MM.1S (cell line): ENCODE data around the gene MYBPC1.

Experiments used
- DNase-seq: peaks from one replicate; pipeline ENCODE4 v3.0.0-alpha.2; 2015
- H2AFZ ChIP-seq: fragments of 300-600 bp; sonication (generic); 2 replicates; pipeline ENCODE4 v1.6.0; 2016; ENCODE audit warnings: antibody characterized with exemption, low read length
- H3F3A ChIP-seq: fragments of 300-600 bp; sonication (generic); 2 replicates; pipeline ENCODE4 v1.6.1; 2016; ENCODE audit warnings: mild to moderate bottlenecking, antibody characterized with exemption, low read length, moderate library complexity, mixed read lengths; ENCODE audit not compliant: insufficient read depth
- H3K27ac ChIP-seq: fragments of 300-600 bp; sonication (generic); 2 replicates; pipeline ENCODE4 v1.5.1; 2016; ENCODE audit warnings: mild to moderate bottlenecking, low read length
- H3K27me3 ChIP-seq: fragments of 300-600 bp; sonication (generic); replicated peaks from 2 replicates; pipeline ENCODE4 v1.6.0; 2016; ENCODE audit warnings: low read length; ENCODE audit not compliant: insufficient read depth
- H3K36me3 ChIP-seq: fragments of 300-600 bp; sonication (generic); replicated peaks from 2 replicates; pipeline ENCODE4 v1.6.1; 2016; ENCODE audit warnings: mild to moderate bottlenecking, low read length, mixed read lengths; ENCODE audit not compliant: insufficient read depth
- H3K4me1 ChIP-seq: fragments of 300-600 bp; sonication (generic); 2 replicates; pipeline ENCODE4 v1.6.1; 2016; ENCODE audit warnings: low read length, mixed read lengths
- H3K4me2 ChIP-seq: fragments of 300-600 bp; sonication (generic); 2 replicates; pipeline ENCODE4 v1.6.0; 2016; ENCODE audit warnings: low read depth, low read length
- H3K4me3 ChIP-seq: fragments of 300-600 bp; sonication (generic); 2 replicates; pipeline ENCODE4 v1.5.1; 2016; ENCODE audit warnings: low read length, mixed read lengths
- H3K79me2 ChIP-seq: fragments of 300-600 bp; sonication (generic); 2 replicates; pipeline ENCODE4 v1.6.1; 2016; ENCODE audit warnings: mixed run types, low read length, mixed read lengths
- H3K9ac ChIP-seq: fragments of 300-600 bp; sonication (generic); 2 replicates; pipeline ENCODE4 v1.6.1; 2016; ENCODE audit warnings: low read length, mixed read lengths
- H3K9me2 ChIP-seq: fragments of 300-600 bp; sonication (generic); replicated peaks from 2 replicates; pipeline ENCODE4 v1.6.1; 2016; ENCODE audit warnings: mild to moderate bottlenecking, low read length, mixed read lengths; ENCODE audit not compliant: insufficient read depth
- H3K9me3 ChIP-seq: fragments of 300-600 bp; sonication (generic); replicated peaks from 2 replicates; pipeline ENCODE4 v1.6.1; 2016; ENCODE audit warnings: mild to moderate bottlenecking, low read length, mixed read lengths; ENCODE audit not compliant: insufficient read depth
- H4K20me1 ChIP-seq: fragments of 300-600 bp; sonication (generic); 2 replicates; pipeline ENCODE4 v1.6.1; 2016; ENCODE audit warnings: mild to moderate bottlenecking, low read length, moderate library complexity, mixed read lengths; ENCODE audit not compliant: insufficient read depth
- CTCF ChIP-seq: fragments of 300-600 bp; sonication (generic); IDR thresholded peaks from 2 replicates; pipeline ENCODE4 v1.5.1; 2016; ENCODE audit warnings: antibody characterized with exemption, low read length, mixed read lengths
- EZH2 ChIP-seq: fragments of 300-600 bp; sonication (generic); optimal IDR thresholded peaks from 2 replicates; pipeline ENCODE3; 2017; ENCODE audit warnings: low read depth, mild to moderate bottlenecking, antibody characterized with exemption, low read length, mixed read lengths
- EZH2phosphoT487 ChIP-seq: fragments of 300-600 bp; sonication (generic); IDR thresholded peaks from 2 replicates; pipeline ENCODE4 v1.6.1; 2018; ENCODE audit warnings: antibody characterized with exemption, low read length

MYBPC1 gene

DNA sequence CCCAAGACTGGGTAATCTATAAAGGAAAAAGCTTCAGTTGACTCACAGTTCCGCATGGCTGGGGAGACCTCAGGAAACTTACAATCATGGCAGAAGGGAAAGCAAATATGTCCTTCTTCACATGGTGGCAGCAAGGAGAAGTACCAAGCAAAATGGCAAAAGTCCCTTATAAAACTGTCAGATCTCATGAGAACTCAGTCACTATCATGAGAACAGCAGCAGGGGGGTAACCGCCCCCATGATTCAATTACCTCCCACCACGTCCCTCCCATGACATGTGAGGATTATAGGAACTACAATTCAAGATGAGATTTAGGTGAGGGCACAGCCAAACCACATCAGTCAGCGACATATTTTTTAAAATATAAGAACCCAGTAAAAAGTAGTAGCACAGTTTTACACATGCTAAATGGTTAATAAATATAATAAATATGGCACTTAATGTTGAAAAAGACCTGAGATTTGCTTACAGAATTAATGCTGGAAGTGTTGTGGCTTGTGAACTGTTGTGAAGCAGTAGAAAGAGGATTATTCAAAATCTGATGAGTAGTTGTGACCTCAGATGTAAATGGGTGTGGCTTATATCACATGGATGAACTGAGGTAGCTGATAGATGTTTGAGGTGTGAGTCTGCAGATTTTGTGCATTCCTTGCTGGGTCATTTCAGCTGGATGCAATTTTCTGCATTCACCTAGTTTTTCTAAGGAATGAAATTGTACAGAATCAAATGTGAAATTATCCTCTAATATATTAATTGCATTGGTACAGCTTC lies 55.8 kb downstream of the MYBPC1 start:
- H3F3A ChIP-seq, result no peaks in the 10 kb centered on the region
- no peak overlapping the region for H3K9ac ChIP-seq
- TF ChIP-seq CTCF (no peak), EZH2 (no peak), EZH2phosphoT487 (no peak)
- H3K36me3 ChIP-seq, result no peaks in the 10 kb centered on the region
- no peak overlapping the region for H3K4me3 ChIP-seq
- no peaks in the 10 kb centered on the region for H3K4me1 ChIP-seq
- H2AFZ ChIP-seq, result no peak overlapping the region
- H3K4me2 ChIP-seq, result no peak overlapping the region
- DNase-seq, result no peak
- H3K27ac ChIP-seq, result no peak overlapping the region
- no peaks in the 10 kb centered on the region for H3K79me2 ChIP-seq
- H4K20me1 ChIP-seq, result no peaks in the 10 kb centered on the region
- H3K9me3 ChIP-seq, result no peaks in the 10 kb centered on the region
- H3K9me2 ChIP-seq, result no peaks in the 10 kb centered on the region
- H3K27me3 ChIP-seq, result no peaks in the 10 kb centered on the region

GRCh38 chr12:101653030-101653429 lies 58.3 kb downstream of the MYBPC1 start:
- Histone ChIP-seq H3K4me2 (no peak overlapping the region), H4K20me1 (no peaks in the 10 kb centered on the region)

GRCh38 chr12:101653503-101653902 lies 58.7 kb downstream of the MYBPC1 start:
- DNase-seq, result no peak
- no peak for TF ChIP-seq CTCF
- TF ChIP-seq EZH2phosphoT487, result no peak
- TF ChIP-seq EZH2, result no peak

More at GRCh38 chr12:101653030-101653429, 58.3 kb downstream of the MYBPC1 start:
- H3K27me3 ChIP-seq, result no peaks in the 10 kb centered on the region
- no peak for DNase-seq
- H3K9me3 ChIP-seq, result no peaks in the 10 kb centered on the region
- H3K79me2 ChIP-seq, result no peaks in the 10 kb centered on the region
- no peaks in the 10 kb centered on the region for H3K36me3 ChIP-seq
- H3K4me3 ChIP-seq, result no peak overlapping the region
- H3K9me2 ChIP-seq, result no peaks in the 10 kb centered on the region
- H3K4me1 ChIP-seq, result no peaks in the 10 kb centered on the region
- no peak overlapping the region for H3K27ac ChIP-seq
- H3K9ac ChIP-seq, result no peak overlapping the region
- TF ChIP-seq EZH2 (no peak), CTCF (no peak), EZH2phosphoT487 (no peak)
- H3F3A ChIP-seq, result no peaks in the 10 kb centered on the region
- no peak overlapping the region for H2AFZ ChIP-seq

More at GRCh38 chr12:101653503-101653902, 58.7 kb downstream of the MYBPC1 start:
- H3K9ac ChIP-seq, result no peak overlapping the region
- H3K27ac ChIP-seq, result no peak overlapping the region
- no peaks in the 10 kb centered on the region for H3K4me1 ChIP-seq
- no peaks in the 10 kb centered on the region for H4K20me1 ChIP-seq
- no peak overlapping the region for H2AFZ ChIP-seq
- H3K36me3 ChIP-seq, result no peaks in the 10 kb centered on the region
- no peaks in the 10 kb centered on the region for H3K9me3 ChIP-seq
- no peak overlapping the region for H3K4me2 ChIP-seq
- no peaks in the 10 kb centered on the region for H3K79me2 ChIP-seq
- H3K27me3 ChIP-seq, result no peaks in the 10 kb centered on the region
- no peaks in the 10 kb centered on the region for H3F3A ChIP-seq
- no peak overlapping the region for H3K4me3 ChIP-seq
- H3K9me2 ChIP-seq, result no peaks in the 10 kb centered on the region
